Choroid plexus epithelial cell (primary cell): ENCODE measurements around the gene SP4.
"Not testable (repeated sequence)": the region's sequence is repeated elsewhere in the genome, so short reads cannot be mapped to it uniquely, and the experiment has no call there.

Experiments used
- DNase-seq: peaks from one replicate; pipeline ENCODE4 v3.0.0-alpha.2; 2010; ENCODE audit warnings: low read depth
- H3K4me3 ChIP-seq: 2 replicates; pipeline ENCODE4 v1.5.1; 2011; ENCODE audit warnings: low read depth, mild to moderate bottlenecking, control low read depth, low read length, moderate library complexity
- CTCF ChIP-seq: conservative IDR thresholded peaks from 2 replicates; pipeline ENCODE4 v1.5.1; 2011; ENCODE audit warnings: low read depth, mild to moderate bottlenecking, control low read depth, inconsistent platforms, low read length, moderate library complexity

The SP4 gene

GRCh38 chr7:21508538-21508937, 80.7 kb downstream of the SP4 start:
- DNase-seq: no peak
- no peak overlapping the region for H3K4me3 ChIP-seq
- no peak for TF ChIP-seq CTCF

- no peak overlapping the region for H3K4me3 ChIP-seq
- no peak for DNase-seq
- TF ChIP-seq CTCF: no peak
Measured at GRCh38 chr7:21514062-21514461, 86.2 kb downstream of the SP4 start.

- DNase-seq: no peak
Measured at GRCh38 chr7:21524680-21525079, 96.8 kb downstream of the SP4 start.

GRCh38 chr7:21526007-21526406, 98.1 kb downstream of the SP4 start:
- no peak overlapping the region for H3K4me3 ChIP-seq
- peak; percentile 42 for DNase-seq
- TF ChIP-seq CTCF: peak; percentile 68

More at GRCh38 chr7:21524680-21525079, 96.8 kb downstream of the SP4 start:
- H3K4me3 ChIP-seq: no peak overlapping the region
- TF ChIP-seq CTCF: no peak

- DNase-seq: no peak
- no peak for TF ChIP-seq CTCF
- H3K4me3 ChIP-seq: no peak overlapping the region
Measured at GRCh38 chr7:21526448-21526847, 98.6 kb downstream of the SP4 start.

- not testable (repeated sequence) for DNase-seq
Measured at GRCh38 chr7:21532485-21532884, 104.6 kb downstream of the SP4 start.

GRCh38 chr7:21533646-21534045, 105.8 kb downstream of the SP4 start:
- H3K4me3 ChIP-seq, DNase-seq: not testable (repeated sequence)

More at GRCh38 chr7:21532485-21532884, 104.6 kb downstream of the SP4 start:
- not testable (repeated sequence) for H3K4me3 ChIP-seq

- not testable (repeated sequence) for DNase-seq, H3K4me3 ChIP-seq
Measured at GRCh38 chr7:21536445-21537118, 108.7 kb downstream of the SP4 start.
